ENCODE data around the gene EHD3. TPM values are rescaled to one million over a fixed set of nuclear protein-coding genes. Genes with fewer than 3 reads are reported as not detected.
"Not testable (repeated sequence)": the region's sequence is repeated elsewhere in the genome, so short reads cannot be mapped to it uniquely, and the experiment has no call there.

EHD3 gene
- total RNA-seq, 1 donor from 2014 or later: 3.7 TPM

GRCh38 chr2:31256611-31257382 is 22.8 kb downstream of the EHD3 start:
- no peak for DNase-seq

- DNase-seq: no peak
These were observed 24.4 kb downstream of the EHD3 start for GRCh38 chr2:31258351-31258750.

- no peak for DNase-seq
These were observed 25.1 kb downstream of the EHD3 start for GRCh38 chr2:31259075-31259474.

GRCh38 chr2:31260870-31261269 is 26.9 kb downstream of the EHD3 start:
- no peak for DNase-seq

- no peak for DNase-seq
These were observed 29.8 kb downstream of the EHD3 start for GRCh38 chr2:31263636-31264190.

GRCh38 chr2:31265234-31265633 is 31.3 kb downstream of the EHD3 start:
- DNase-seq: no peak

- DNase-seq: no peak
These were observed 32.9 kb downstream of the EHD3 start for GRCh38 chr2:31266804-31267203.

GRCh38 chr2:31267437-31268120 is 33.6 kb downstream of the EHD3 start:
- no peak for DNase-seq

- DNase-seq: no peak
These were observed 34.4 kb downstream of the EHD3 start for GRCh38 chr2:31268344-31268743.

- no peak for DNase-seq
These were observed 35.1 kb downstream of the EHD3 start for GRCh38 chr2:31269087-31269486.

GRCh38 chr2:31270131-31270530 is 36.2 kb downstream of the EHD3 start:
- DNase-seq: no peak

GRCh38 chr2:31270822-31271231 is 36.9 kb downstream of the EHD3 start:
- peak; percentile 31 for DNase-seq

GRCh38 chr2:31271851-31272267 is 37.9 kb downstream of the EHD3 start:
- no peak for DNase-seq

GRCh38 chr2:31274401-31275075 is 40.6 kb downstream of the EHD3 start:
- DNase-seq: peak; percentile 11

GRCh38 chr2:31275976-31276375 is 42.0 kb downstream of the EHD3 start:
- DNase-seq: no peak

GRCh38 chr2:31277621-31278020 is 43.7 kb downstream of the EHD3 start:
- DNase-seq: no peak

GRCh38 chr2:31282634-31283033 is 48.7 kb downstream of the EHD3 start:
- DNase-seq: no peak

GRCh38 chr2:31283193-31283919 is 49.4 kb downstream of the EHD3 start:
- DNase-seq: not testable (repeated sequence)

GRCh38 chr2:31284107-31284506 is 50.2 kb downstream of the EHD3 start:
- DNase-seq: no peak

- no peak for DNase-seq
These were observed 52.3 kb downstream of the EHD3 start for GRCh38 chr2:31286230-31286629.

GRCh38 chr2:31286961-31287550 is 53.1 kb downstream of the EHD3 start:
- DNase-seq: no peak

- no peak for DNase-seq
These were observed 53.7 kb downstream of the EHD3 start for GRCh38 chr2:31287654-31288053.

Data from skin of body (tissue), 2 donors.